Measurements from ENCODE around the gene CAPN12.

CAPN12 gene

GRCh38 chr19:38695317-38695683, 49.0 kb downstream of the CAPN12 start:
- no peak for DNase-seq

GRCh38 chr19:38693380-38694223, 50.7 kb downstream of the CAPN12 start:
- DNase-seq: peak; percentile 33

DNA sequence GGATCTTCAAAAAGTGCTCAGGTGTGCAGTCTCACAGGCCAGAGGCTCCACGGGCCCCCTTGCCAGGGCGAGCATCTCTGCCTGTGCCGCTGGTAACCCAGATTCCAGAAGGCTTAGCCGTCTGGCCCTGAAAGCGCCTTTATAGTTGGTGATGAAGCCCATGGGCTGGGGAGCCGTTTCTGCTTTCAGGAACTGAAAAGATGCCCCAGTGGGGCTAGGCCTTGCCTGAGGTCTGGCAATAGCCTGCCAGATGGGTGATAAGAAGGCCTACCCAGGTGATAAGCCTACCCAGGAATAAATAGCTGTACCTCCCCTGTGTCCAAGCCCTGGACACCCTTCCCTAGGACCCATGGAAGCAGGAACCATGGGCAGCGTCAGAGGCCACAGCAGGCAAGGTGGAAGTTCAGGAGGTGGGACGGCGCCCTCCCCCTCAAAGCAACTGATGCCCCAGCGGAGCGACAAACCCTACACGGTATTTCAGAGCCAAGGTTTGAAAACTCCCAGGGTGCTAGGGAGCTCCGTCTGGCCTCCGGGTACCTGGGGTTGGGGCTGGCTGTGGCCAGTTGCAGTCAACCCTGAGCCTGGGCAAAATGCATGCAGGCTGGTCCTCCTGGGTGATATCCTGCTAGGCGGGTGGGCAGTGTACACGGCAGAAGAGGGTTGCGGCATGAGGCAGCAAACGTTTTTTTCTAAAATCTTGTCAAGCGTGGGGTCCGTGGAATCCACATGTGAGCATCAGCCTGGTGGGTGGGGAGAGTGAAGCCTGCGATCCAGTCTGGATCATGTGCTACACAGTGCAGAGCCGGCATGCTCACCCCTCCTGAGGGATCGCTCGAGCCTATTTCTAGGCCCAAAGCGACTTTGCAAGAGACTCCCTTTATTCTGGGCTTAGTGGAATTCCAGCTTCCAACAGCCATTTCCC, 51.6 kb downstream of the CAPN12 start:
- DNase-seq: no peak

DNA sequence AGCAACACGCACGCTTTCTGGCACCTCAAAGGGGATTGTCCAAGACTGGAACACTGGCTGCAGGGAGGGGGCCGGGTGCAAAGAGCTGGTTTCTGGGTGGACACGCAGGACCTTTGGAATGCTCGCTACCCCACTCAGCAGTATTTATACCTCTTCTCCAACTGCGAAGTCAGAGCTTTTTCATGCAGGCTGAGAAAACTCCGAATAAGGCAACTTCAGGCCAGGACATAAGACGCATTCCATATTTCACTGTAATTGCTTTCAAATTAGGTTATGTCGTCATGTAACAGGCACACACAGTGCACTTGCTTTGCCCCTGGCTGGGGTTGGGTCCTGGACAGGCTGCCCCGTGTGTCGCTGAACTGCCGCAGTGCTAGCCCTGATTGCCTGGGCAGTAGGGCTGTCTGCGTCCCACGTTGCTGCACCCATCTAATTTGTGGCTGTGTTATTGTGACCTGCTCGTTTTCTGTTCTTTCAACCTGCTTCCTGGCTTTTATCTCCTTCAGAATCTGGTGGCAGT, 52.3 kb downstream of the CAPN12 start:
- DNase-seq: no peak

GRCh38 chr19:38690832-38691231, 53.4 kb downstream of the CAPN12 start:
- no peak for DNase-seq

GRCh38 chr19:38690146-38690545, 54.1 kb downstream of the CAPN12 start:
- no peak for DNase-seq

GRCh38 chr19:38687837-38688378, 56.4 kb downstream of the CAPN12 start:
- DNase-seq: no peak

DNA sequence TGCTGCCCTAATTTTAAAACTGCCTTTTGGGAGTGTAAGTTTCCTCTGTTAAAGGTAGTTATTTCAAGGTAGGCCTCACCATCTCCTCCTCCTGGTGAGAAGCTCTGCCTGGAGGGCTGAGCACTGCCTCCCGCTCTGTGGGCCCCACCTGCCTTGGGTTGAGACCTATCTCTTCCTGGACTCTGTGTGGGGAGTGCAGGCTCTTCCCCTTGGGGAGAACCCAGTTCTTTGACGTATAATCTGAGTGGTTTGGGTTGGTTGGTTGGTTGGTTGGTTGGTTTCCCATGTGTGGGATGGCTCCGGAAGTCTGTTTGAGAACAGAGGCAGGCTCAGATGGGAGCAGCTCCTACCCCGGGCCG, 57.8 kb downstream of the CAPN12 start:
- peak; percentile 38 for DNase-seq

DNA sequence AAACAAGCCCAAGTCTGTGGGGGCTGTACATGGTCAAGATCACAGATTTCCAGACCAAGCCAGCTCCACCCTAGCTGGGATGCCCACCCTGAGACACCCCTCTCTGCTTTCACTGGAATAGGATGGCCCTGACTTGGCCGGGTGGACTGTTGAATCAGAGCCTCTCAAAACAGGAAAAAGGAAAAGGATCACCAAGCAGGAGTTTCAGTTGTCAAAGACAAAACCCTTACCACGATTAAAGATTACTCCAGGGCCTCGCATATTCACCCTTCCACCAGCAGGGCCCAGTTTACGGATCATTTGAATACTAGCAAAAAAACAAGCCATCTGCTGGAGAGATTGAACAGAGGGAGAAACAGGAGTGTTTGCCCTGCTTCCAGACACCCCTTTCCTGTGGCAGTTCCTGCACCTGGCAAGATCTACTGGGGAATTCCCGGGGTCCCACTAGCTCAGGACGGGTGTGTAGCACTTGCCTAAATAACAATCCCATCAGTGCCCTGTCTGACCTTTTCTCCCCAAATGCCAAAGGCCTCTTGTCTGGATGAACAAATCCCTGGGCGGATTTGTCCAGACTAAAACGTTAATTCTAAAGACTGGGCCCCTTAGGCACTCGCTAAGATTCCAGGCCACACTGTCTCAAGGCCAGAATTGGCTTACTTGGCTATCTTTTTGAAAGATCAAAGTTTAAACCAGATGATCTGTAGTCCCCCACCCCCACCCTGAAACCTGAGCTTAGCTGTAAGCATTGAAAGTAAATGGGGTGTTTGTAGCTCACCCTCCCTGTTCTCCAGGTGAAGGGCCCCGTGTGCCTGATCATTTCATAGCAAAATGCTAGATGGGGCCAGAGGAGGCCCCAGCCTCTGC, 58.4 kb downstream of the CAPN12 start:
- no peak for DNase-seq

DNA sequence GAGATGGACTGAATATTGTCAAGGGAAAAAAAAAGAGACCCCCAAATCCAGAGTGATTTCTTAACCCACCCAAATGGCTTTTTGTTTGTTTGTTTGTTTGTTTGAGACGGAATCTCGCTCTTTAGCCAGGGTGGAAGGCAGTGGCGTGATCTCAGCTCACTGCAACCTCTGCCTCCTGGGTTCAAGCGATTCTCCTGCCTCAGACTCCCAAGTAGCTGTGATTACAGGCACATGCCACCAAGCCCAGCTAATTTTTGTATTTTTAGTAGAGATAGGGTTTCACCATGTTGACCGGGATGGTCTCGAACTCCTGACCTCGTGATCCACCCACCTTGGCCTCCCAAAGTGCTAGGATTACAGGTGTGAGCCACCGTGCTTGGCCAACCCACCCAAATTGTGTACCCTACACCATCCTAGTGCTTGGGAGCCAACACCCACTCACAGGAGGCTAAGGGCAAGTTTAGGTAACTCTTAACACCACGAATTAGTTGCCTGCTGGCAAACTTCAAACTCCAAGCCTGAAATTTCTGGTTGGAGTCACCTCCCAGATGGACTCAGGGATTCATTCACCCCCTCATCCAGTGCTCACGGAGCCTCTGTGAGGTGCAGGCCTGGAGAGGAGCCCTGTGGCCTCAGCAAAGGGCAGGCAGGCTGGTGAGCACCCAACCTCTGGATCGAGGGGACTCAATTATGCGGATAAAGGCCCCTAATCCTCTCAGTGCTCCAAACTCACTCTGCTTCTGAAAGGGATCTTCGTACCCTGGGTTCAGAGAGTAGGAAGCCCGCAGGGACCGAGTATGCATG, 59.2 kb downstream of the CAPN12 start:
- no peak for DNase-seq

GRCh38 chr19:38684078-38684861, 60.0 kb downstream of the CAPN12 start:
- DNase-seq: peak; percentile 39

GRCh38 chr19:38683393-38684077, 60.7 kb downstream of the CAPN12 start:
- peak; percentile 51 for DNase-seq

DNA sequence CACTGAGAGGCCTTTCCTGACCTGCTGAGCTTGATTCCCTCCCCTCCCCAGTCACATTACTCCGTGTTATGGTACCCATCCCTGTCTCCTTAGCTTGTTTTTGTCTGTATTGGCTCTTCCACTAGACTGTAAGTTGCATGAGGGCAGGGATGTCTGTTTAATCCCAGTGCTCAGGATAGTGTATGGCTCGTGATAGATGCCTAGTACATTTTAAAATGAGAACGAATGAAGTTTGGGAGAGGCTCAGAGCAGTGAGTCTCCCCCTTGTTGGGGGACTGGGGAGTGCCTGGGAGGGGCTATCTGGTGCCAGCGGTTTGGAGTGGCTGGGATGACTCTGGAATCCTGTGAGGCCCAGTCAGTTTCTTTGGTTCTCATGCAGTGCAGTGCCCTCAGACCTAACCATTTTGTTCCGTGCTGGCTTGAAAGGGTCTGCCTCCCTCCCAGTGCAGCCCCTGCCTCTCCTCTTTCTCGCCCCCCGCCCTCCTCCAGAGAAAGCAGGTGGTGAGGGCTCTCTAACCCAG, 61.3 kb downstream of the CAPN12 start:
- no peak for DNase-seq

- no peak for DNase-seq
These were observed 61.9 kb downstream of the CAPN12 start for GRCh38 chr19:38682195-38682867.

All from activated CD4-positive, alpha-beta T cell treated with anti-CD3 and anti-CD28 coated beads, Interleukin-2, amount 50 U/mL, for 1 hour (primary cell).